HepG2 (cell line): Measurements from ENCODE around the gene ZNF653. TPM values are rescaled to one million over a fixed set of nuclear protein-coding genes. Genes with fewer than 3 reads are reported as not detected.
A peak's percentile ranks its signal among the peaks of the same experiment; 100 is the strongest.

Source experiments
- HDAC2 ChIP-seq: sonication (generic); formaldehyde crosslinking; IDR thresholded peaks from 2 replicates; pipeline ENCODE4 v1.4.0; 2020; ENCODE audit warnings: missing genetic modification reagents
- HOXA5 ChIP-seq: sonication (generic); formaldehyde crosslinking; IDR thresholded peaks from 2 replicates; pipeline ENCODE4 v1.4.0; 2020; ENCODE audit warnings: missing genetic modification reagents
- JDP2 ChIP-seq: sonication (generic); formaldehyde crosslinking; IDR thresholded peaks from 2 replicates; pipeline ENCODE4 v1.8.1; 2022; ENCODE audit warnings: missing genetic modification reagents, borderline replicate concordance
- PCBP1 ChIP-seq: fragments of 200-400 bp; formaldehyde crosslinking; IDR thresholded peaks from 2 replicates; pipeline ENCODE4 v1.6.1; 2017; ENCODE audit warnings: mild to moderate bottlenecking, low read depth, low read length, borderline replicate concordance
- PHF21A ChIP-seq: sonication (generic); formaldehyde crosslinking; IDR thresholded peaks from 2 replicates; pipeline ENCODE4 v1.5.0; 2020; ENCODE audit warnings: mild to moderate bottlenecking, missing genetic modification reagents
- RBAK ChIP-seq: sonication (generic); formaldehyde crosslinking; IDR thresholded peaks from 2 replicates; pipeline ENCODE4 v1.5.1; 2020; ENCODE audit warnings: mild to moderate bottlenecking, missing genetic modification reagents
- RELA ChIP-seq: sonication (generic); formaldehyde crosslinking; IDR thresholded peaks from 2 replicates; pipeline ENCODE4 v1.4.0; 2020; ENCODE audit warnings: missing genetic modification reagents
- SALL2 ChIP-seq: sonication (generic); formaldehyde crosslinking; IDR thresholded peaks from 2 replicates; pipeline ENCODE4 v1.8.1; 2023; ENCODE audit warnings: mild to moderate bottlenecking, missing genetic modification reagents, inconsistent platforms
- SP140L ChIP-seq: sonication (generic); formaldehyde crosslinking; IDR thresholded peaks from 2 replicates; pipeline ENCODE4 v1.4.0; 2020; ENCODE audit warnings: missing genetic modification reagents, borderline replicate concordance
- ZBTB42 ChIP-seq: sonication (generic); formaldehyde crosslinking; IDR thresholded peaks from 2 replicates; pipeline ENCODE4 v1.5.0; 2020; ENCODE audit warnings: mild to moderate bottlenecking, missing genetic modification reagents
- ZBTB7A ChIP-seq: sonication (generic); formaldehyde crosslinking; IDR thresholded peaks from 2 replicates; pipeline ENCODE4 v1.8.0; 2022; ENCODE audit warnings: mild to moderate bottlenecking, missing genetic modification reagents
- ZNF224 ChIP-seq: sonication (generic); formaldehyde crosslinking; IDR thresholded peaks from 2 replicates; pipeline ENCODE4 v1.5.0; 2020; ENCODE audit warnings: mild to moderate bottlenecking, missing genetic modification reagents
- ZNF296 ChIP-seq: sonication (generic); formaldehyde crosslinking; conservative IDR thresholded peaks from 2 replicates; pipeline ENCODE4 v1.5.0; 2020; ENCODE audit warnings: mild to moderate bottlenecking, missing genetic modification reagents
- ZNF556 ChIP-seq: sonication (generic); formaldehyde crosslinking; IDR thresholded peaks from 2 replicates; pipeline ENCODE4 v1.4.0; 2020; ENCODE audit warnings: mild to moderate bottlenecking, missing genetic modification reagents, borderline replicate concordance
- ZNF652 ChIP-seq: IDR thresholded peaks from 2 replicates; pipeline ENCODE4 v1.6.1; 2016; ENCODE audit warnings: low read depth, borderline replicate concordance
- ZNF703 ChIP-seq: sonication (generic); formaldehyde crosslinking; IDR thresholded peaks from 2 replicates; pipeline ENCODE4 v1.5.1; 2020; ENCODE audit warnings: missing genetic modification reagents, mild to moderate bottlenecking, moderate library complexity, borderline replicate concordance
- ZNF768 ChIP-seq: sonication (generic); formaldehyde crosslinking; IDR thresholded peaks from 2 replicates; pipeline ENCODE4 v1.4.0; 2020; ENCODE audit warnings: missing genetic modification reagents
- ZNF770 ChIP-seq: sonication (generic); formaldehyde crosslinking; IDR thresholded peaks from 2 replicates; pipeline ENCODE4 v1.5.0; 2020; ENCODE audit warnings: mild to moderate bottlenecking, missing genetic modification reagents
- polyA plus RNA-seq, 8 experiments: library from polyadenylated mRNA; depleted of rRNA in 3 of 8; stranded (reverse) in 7 of 8; unstranded in 1 of 8; fragments of >200 nt; fragmentation: Illumina TruSeq in 4 of 8; extraction: Trizol in 4 of 8; gene quantifications; 2 replicates each; pipeline versions ENCODE4 v1.2.1 to v1.2.3, GENCODE V29; 2011 to 2016; ENCODE audit warnings: low read depth in 4 of 8, missing spikeins in 1 of 8, mixed read lengths in 1 of 8; ENCODE audit not compliant: insufficient read depth in 1 of 8
- total RNA-seq, 5 experiments: library from RNA; depleted of rRNA; stranded (reverse); fragments of >200 nt; fragmentation: Illumina TruSeq; extraction: Trizol; gene quantifications; 2 replicates each; pipeline ENCODE4 v1.2.3, GENCODE V29; 2016; ENCODE audit warnings: low read depth in 1 of 5
- TF ChIP-seq, protein P1 (sequence below), 2 experiments: sonication (generic) in 1 of 2; formaldehyde crosslinking in 1 of 2; IDR thresholded peaks; 2 replicates each; pipeline versions ENCODE4 v1.4.0 to v1.6.1; 2018 to 2020; ENCODE audit warnings: missing genetic modification reagents in 2 of 2, borderline replicate concordance in 1 of 2, low read depth in 1 of 2, mild to moderate bottlenecking in 1 of 2, missing biosample characterization in 1 of 2
- TF ChIP-seq, protein P2 (sequence below): IDR thresholded peaks from 2 replicates; pipeline ENCODE4 v1.6.1; 2016; ENCODE audit warnings: low read depth, borderline replicate concordance
- TF ChIP-seq, protein P3 (sequence below): sonication (generic); formaldehyde crosslinking; IDR thresholded peaks from 2 replicates; pipeline ENCODE4 v1.4.0; 2020; ENCODE audit warnings: missing genetic modification reagents
- TF ChIP-seq, protein P4 (sequence below): sonication (generic); formaldehyde crosslinking; IDR thresholded peaks from 2 replicates; pipeline ENCODE4 v1.9.0; 2021; ENCODE audit warnings: missing genetic modification reagents, mild to moderate bottlenecking, borderline replicate concordance

The ZNF653 gene
- total and polyA plus RNA-seq, 2 of the 13 experiments (the other 11 are each of a cell fraction or from before 2014, with no cell fraction given): 4.7 to 7.1 TPM

GRCh38 chr19:11535792-11536595, 30.4 kb upstream of the ZNF653 start (continued):
- TF ChIP-seq, protein P1, sequence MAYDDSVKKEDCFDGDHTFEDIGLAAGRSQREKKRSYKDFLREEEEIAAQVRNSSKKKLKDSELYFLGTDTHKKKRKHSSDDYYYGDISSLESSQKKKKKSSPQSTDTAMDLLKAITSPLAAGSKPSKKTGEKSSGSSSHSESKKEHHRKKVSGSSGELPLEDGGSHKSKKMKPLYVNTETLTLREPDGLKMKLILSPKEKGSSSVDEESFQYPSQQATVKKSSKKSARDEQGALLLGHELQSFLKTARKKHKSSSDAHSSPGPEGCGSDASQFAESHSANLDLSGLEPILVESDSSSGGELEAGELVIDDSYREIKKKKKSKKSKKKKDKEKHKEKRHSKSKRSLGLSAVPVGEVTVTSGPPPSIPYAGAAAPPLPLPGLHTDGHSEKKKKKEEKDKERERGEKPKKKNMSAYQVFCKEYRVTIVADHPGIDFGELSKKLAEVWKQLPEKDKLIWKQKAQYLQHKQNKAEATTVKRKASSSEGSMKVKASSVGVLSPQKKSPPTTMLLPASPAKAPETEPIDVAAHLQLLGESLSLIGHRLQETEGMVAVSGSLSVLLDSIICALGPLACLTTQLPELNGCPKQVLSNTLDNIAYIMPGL (CRISPR knock-in tag; IDR thresholded peaks at IDR 0.05; ENCODE audit: borderline replicate concordance in 1 of 2, low read depth in 1 of 2): peak; percentile 30 to 77; a peak in 2 of 4 replicates
- TF ChIP-seq SALL2 (CRISPR knock-in tag): 0 out of 2 replicates have a peak, but pooled peaks have one; percentile 77
- peak; percentile 22; the same call in 1 of the 2 replicates for TF ChIP-seq HDAC2 (CRISPR knock-in tag)
- no peak for TF ChIP-seq ZBTB42 (CRISPR knock-in tag)
- no peak for TF ChIP-seq ZNF652 (CRISPR knock-in tag)
- no peak for TF ChIP-seq JDP2
- TF ChIP-seq ZNF770: no peak
- TF ChIP-seq, protein P2, sequence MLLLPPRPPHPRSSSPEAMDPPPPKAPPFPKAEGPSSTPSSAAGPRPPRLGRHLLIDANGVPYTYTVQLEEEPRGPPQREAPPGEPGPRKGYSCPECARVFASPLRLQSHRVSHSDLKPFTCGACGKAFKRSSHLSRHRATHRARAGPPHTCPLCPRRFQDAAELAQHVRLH (CRISPR knock-in tag): peak; percentile 31; the same call in 1 of the 2 replicates
- no peak for TF ChIP-seq ZNF703
- peak; percentile 97 for TF ChIP-seq ZNF768 (CRISPR knock-in tag)
- TF ChIP-seq ZBTB7A (CRISPR knock-in tag): no peak
- no peak for TF ChIP-seq RELA
- TF ChIP-seq PHF21A (CRISPR knock-in tag): peak; percentile 40; the same call in 1 of the 2 replicates
- no peak for TF ChIP-seq ZNF296 (CRISPR knock-in tag)
- TF ChIP-seq ZNF224 (CRISPR knock-in tag): no peak
- TF ChIP-seq, protein P3, sequence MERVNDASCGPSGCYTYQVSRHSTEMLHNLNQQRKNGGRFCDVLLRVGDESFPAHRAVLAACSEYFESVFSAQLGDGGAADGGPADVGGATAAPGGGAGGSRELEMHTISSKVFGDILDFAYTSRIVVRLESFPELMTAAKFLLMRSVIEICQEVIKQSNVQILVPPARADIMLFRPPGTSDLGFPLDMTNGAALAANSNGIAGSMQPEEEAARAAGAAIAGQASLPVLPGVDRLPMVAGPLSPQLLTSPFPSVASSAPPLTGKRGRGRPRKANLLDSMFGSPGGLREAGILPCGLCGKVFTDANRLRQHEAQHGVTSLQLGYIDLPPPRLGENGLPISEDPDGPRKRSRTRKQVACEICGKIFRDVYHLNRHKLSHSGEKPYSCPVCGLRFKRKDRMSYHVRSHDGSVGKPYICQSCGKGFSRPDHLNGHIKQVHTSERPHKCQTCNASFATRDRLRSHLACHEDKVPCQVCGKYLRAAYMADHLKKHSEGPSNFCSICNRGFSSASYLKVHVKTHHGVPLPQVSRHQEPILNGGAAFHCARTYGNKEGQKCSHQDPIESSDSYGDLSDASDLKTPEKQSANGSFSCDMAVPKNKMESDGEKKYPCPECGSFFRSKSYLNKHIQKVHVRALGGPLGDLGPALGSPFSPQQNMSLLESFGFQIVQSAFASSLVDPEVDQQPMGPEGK (CRISPR knock-in tag): peak; percentile 81
- no peak for TF ChIP-seq RBAK (CRISPR knock-in tag)
- TF ChIP-seq, protein P4, sequence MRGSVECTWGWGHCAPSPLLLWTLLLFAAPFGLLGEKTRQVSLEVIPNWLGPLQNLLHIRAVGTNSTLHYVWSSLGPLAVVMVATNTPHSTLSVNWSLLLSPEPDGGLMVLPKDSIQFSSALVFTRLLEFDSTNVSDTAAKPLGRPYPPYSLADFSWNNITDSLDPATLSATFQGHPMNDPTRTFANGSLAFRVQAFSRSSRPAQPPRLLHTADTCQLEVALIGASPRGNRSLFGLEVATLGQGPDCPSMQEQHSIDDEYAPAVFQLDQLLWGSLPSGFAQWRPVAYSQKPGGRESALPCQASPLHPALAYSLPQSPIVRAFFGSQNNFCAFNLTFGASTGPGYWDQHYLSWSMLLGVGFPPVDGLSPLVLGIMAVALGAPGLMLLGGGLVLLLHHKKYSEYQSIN: no peak
- 0 out of 2 replicates have a peak, but pooled peaks have one; percentile 48 for TF ChIP-seq PCBP1
- TF ChIP-seq ZNF556 (CRISPR knock-in tag): no peak
- peak; percentile 39; the same call in 1 of the 2 replicates for TF ChIP-seq HOXA5
- no peak for TF ChIP-seq SP140L (CRISPR knock-in tag)
